Measurements from ENCODE around the gene CSF2RB. TPM values are rescaled to one million over a fixed set of nuclear protein-coding genes. Genes with fewer than 3 reads are reported as not detected.

The CSF2RB gene
- polyA plus RNA-seq, 6 donors from 2014 or later = 3.5 to 9.1 (median 6.7) TPM; not detected in 1

DNA sequence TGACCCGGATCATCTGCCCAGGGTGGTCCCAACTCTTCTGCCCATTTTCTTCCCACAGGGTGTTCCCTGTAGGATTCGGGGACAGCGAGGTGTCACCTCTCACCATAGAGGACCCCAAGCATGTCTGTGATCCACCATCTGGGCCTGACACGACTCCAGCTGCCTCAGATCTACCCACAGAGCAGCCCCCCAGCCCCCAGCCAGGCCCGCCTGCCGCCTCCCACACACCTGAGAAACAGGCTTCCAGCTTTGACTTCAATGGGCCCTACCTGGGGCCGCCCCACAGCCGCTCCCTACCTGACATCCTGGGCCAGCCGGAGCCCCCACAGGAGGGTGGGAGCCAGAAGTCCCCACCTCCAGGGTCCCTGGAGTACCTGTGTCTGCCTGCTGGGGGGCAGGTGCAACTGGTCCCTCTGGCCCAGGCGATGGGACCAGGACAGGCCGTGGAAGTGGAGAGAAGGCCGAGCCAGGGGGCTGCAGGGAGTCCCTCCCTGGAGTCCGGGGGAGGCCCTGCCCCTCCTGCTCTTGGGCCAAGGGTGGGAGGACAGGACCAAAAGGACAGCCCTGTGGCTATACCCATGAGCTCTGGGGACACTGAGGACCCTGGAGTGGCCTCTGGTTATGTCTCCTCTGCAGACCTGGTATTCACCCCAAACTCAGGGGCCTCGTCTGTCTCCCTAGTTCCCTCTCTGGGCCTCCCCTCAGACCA, 24.0 kb downstream of the CSF2RB start:
- H3K4me3 Mint-ChIP-seq = no peak overlapping the region
- peak overlapping the region in 1 of 6 donors; percentile 18 for H3K27ac Mint-ChIP-seq
- H3K9me3 Mint-ChIP-seq = no peaks in the 10 kb centered on the region
- DNase-seq (no peak), ATAC-seq (ENCODE audit: low read depth in 2 of 2) (no peak)
- H3K36me3 Mint-ChIP-seq = peaks cover 5 to 21% of the 10 kb centered on the region in 2 donors
- peaks cover 0 to 6% (median 0%) of the 10 kb centered on the region in 3 donors for H3K27me3 Mint-ChIP-seq
- H3K4me1 Mint-ChIP-seq = peaks cover 7 to 18% (median 10%) of the 10 kb centered on the region in 3 donors

DNA sequence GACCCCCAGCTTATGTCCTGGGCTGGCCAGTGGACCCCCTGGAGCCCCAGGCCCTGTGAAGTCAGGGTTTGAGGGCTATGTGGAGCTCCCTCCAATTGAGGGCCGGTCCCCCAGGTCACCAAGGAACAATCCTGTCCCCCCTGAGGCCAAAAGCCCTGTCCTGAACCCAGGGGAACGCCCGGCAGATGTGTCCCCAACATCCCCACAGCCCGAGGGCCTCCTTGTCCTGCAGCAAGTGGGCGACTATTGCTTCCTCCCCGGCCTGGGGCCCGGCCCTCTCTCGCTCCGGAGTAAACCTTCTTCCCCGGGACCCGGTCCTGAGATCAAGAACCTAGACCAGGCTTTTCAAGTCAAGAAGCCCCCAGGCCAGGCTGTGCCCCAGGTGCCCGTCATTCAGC, 24.6 kb downstream of the CSF2RB start:
- peaks cover 0 to 16% of the 10 kb centered on the region in 2 donors for H3K36me3 Mint-ChIP-seq
- peaks cover 0 to 6% (median 0%) of the 10 kb centered on the region in 3 donors for H3K27me3 Mint-ChIP-seq
- H3K9me3 Mint-ChIP-seq = no peaks in the 10 kb centered on the region
- H3K4me3 Mint-ChIP-seq = no peak overlapping the region
- H3K27ac Mint-ChIP-seq = peak overlapping the region in 1 of 6 donors; percentile 18
- ATAC-seq (ENCODE audit: low read depth in 2 of 2) (no peak), DNase-seq (no peak)
- H3K4me1 Mint-ChIP-seq = peaks cover 7 to 18% (median 10%) of the 10 kb centered on the region in 3 donors

DNA sequence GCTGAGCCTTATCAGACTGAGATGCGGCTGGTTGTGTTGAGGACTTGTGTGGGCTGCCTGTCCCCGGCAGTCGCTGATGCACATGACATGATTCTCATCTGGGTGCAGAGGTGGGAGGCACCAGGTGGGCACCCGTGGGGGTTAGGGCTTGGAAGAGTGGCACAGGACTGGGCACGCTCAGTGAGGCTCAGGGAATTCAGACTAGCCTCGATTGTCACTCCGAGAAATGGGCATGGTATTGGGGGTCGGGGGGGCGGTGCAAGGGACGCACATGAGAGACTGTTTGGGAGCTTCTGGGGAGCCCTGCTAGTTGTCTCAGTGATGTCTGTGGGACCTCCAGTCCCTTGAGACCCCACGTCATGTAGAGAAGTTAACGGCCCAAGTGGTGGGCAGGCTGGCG, 25.5 kb downstream of the CSF2RB start:
- Mint-ChIP-seq H3K36me3 (peaks cover 0 to 11% of the 10 kb centered on the region in 2 donors), H3K27ac (peak overlapping the region in 1 of 6 donors; percentile 38), H3K27me3 (peaks cover 0 to 6% (median 0%) of the 10 kb centered on the region in 3 donors), H3K9me3 (no peaks in the 10 kb centered on the region), H3K4me1 (peaks cover 7 to 18% (median 10%) of the 10 kb centered on the region in 3 donors), H3K4me3 (no peak overlapping the region)
- ATAC-seq (ENCODE audit: low read depth in 2 of 2) = no peak
- no peak for DNase-seq

DNA sequence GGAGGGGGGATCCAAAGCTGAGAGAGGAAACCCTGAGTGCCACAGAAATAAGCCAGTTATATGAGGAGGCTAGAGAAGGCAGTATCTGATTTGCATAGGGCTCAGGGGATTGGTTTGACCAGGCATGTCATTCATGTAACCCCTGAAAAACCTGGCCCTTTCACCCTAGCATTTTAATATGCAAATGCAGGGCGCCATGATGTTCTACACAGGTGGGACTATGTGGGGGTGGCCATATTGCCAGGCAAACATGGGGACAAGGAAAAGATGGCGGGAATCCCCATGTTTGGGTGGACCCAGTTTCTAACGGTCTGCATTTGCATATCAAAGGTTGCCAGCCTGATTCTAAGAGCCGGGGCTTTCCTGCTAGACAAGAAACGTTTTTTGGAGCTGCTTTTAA, 27.2 kb downstream of the CSF2RB start:
- Mint-ChIP-seq H3K4me3 (peak overlapping the region in 2 of 8 donors; percentile 41 to 54), H3K27ac (peak overlapping the region in 3 of 6 donors; percentile 60 to 81 (median 62)), H3K9me3 (peaks cover 0 to 2% (median 0%) of the 10 kb centered on the region in 7 donors), H3K36me3 (no peaks in the 10 kb centered on the region), H3K27me3 (peaks cover 0 to 19% (median 15%) of the 10 kb centered on the region in 3 donors), H3K4me1 (peaks cover 7 to 18% (median 10%) of the 10 kb centered on the region in 3 donors)
- DNase-seq = no peak
- peak; percentile 66 to 88 for ATAC-seq (ENCODE audit: low read depth in 2 of 2)

DNA sequence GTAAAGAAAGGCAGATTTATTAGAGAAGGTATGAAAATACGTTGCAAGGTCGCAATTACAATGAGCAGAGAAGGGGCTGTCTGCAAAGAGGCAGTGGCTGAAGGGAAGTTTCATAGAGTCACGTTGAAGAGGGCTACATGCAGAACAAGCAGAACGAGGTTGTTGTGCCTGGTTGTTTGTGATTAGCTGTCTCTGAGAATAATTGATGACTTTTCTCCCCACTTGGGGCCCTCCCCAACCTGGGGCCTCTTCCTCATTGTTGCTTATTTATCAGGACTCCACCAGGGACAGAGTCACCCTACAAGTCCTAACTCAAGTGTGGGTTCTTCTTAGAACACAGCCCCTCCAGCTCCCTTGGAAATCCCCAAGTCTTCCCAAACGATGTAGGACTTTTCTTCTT, 29.1 kb downstream of the CSF2RB start:
- DNase-seq (no peak), ATAC-seq (ENCODE audit: low read depth in 2 of 2) (no peak)
- Mint-ChIP-seq H3K27ac (no peak overlapping the region), H3K4me1 (peaks cover 4 to 8% (median 7%) of the 10 kb centered on the region in 3 donors), H3K9me3 (peaks cover 0 to 2% (median 0%) of the 10 kb centered on the region in 7 donors), H3K27me3 (peaks cover 0 to 19% (median 15%) of the 10 kb centered on the region in 3 donors), H3K36me3 (no peaks in the 10 kb centered on the region), H3K4me3 (no peak overlapping the region)

DNA sequence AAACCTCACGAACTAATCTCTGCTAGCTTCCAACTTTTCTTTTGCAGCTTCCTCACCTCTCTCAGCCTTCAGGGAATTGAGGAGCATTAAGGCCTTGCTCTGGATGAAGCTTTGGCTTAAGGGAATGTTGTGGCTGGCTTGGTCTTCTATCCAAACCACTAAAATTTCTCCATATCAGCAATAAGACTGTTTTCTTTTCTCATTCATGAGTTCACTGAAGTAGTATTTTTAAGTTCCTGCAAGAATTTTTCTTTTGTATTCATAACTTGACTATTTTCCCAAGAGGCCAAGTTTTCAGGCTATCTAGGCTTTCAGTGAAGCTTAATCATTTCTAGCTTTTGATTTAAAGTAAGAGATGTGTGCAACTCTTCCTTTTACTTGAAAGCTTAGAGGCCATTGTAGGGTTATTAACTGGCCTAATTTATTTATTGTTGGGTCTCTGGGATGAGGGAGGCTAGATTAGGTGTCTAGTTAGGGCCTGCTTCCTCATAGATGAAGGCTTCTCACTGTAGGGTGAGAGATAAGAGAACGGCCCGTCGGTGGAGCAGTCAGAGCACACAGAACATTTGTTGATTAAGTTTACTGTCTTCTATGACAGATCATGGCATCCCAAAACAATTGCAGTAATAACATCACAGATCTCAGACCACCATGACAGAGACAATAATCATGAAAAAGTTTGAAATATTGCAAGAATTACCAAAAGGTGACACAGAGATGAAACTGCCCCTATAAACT, 33.2 kb downstream of the CSF2RB start:
- Mint-ChIP-seq H3K27ac (no peak overlapping the region), H3K27me3 (peaks cover 0 to 31% (median 30%) of the 10 kb centered on the region in 3 donors), H3K36me3 (no peaks in the 10 kb centered on the region), H3K9me3 (peaks cover 0 to 2% (median 0%) of the 10 kb centered on the region in 7 donors), H3K4me1 (peaks cover 0 to 6% (median 0%) of the 10 kb centered on the region in 3 donors), H3K4me3 (no peak overlapping the region)
- ATAC-seq (ENCODE audit: low read depth in 2 of 2) = no peak
- DNase-seq = no peak

DNA sequence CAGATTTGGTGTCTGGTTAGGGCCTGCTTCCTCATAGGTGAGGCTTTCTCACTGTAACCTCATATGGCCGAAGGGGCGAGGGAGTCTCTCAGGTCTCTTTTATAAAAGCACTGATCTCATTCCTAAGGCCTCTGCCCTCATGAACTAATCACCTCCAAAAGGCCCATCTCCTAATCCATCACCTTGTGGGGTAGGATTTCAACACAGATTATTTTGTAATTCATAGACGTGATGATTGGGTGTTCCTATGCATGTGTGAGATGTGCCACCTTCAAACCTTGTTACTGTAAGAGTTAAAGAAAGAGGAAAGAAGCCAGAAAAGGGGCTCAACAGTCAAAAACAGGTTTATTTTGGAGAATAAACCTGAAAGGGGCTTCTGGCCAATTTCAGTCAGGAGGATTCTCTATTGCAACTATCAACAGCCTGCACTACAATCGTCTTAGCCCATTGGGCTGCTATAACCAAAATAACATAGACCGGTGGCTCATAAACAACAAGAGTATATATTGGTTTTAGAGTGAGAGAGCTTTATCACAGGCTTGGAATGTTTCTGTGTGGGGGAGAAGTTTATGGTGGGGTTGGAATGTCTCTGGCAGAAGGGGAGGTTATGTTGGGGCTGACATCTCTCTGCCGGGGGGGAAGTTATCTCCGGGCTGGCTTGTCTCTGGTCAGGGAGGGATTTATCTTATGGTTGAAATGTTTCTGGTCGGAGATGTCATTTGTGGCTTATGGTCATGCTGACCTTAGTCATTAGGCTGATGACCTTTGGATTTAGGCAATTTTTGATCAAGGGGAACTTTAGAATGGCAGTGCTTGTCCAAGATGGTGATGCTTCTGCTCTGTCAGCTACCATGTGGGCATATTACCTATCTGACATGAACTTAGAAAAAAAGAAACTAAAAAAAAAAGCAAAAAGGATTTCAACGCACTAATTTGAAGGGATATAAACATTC, 35.1 kb downstream of the CSF2RB start:
- H3K27me3 Mint-ChIP-seq = peaks cover 0 to 42% (median 39%) of the 10 kb centered on the region in 3 donors
- peaks cover 0 to 7% (median 0%) of the 10 kb centered on the region in 3 donors for H3K4me1 Mint-ChIP-seq
- no peak for DNase-seq
- peaks cover 0 to 2% (median 0%) of the 10 kb centered on the region in 7 donors for H3K9me3 Mint-ChIP-seq
- ATAC-seq (ENCODE audit: low read depth in 2 of 2) = no peak
- no peaks in the 10 kb centered on the region for H3K36me3 Mint-ChIP-seq
- peak overlapping the region in 1 of 6 donors; percentile 27 for H3K27ac Mint-ChIP-seq
- H3K4me3 Mint-ChIP-seq = no peak overlapping the region

DNA sequence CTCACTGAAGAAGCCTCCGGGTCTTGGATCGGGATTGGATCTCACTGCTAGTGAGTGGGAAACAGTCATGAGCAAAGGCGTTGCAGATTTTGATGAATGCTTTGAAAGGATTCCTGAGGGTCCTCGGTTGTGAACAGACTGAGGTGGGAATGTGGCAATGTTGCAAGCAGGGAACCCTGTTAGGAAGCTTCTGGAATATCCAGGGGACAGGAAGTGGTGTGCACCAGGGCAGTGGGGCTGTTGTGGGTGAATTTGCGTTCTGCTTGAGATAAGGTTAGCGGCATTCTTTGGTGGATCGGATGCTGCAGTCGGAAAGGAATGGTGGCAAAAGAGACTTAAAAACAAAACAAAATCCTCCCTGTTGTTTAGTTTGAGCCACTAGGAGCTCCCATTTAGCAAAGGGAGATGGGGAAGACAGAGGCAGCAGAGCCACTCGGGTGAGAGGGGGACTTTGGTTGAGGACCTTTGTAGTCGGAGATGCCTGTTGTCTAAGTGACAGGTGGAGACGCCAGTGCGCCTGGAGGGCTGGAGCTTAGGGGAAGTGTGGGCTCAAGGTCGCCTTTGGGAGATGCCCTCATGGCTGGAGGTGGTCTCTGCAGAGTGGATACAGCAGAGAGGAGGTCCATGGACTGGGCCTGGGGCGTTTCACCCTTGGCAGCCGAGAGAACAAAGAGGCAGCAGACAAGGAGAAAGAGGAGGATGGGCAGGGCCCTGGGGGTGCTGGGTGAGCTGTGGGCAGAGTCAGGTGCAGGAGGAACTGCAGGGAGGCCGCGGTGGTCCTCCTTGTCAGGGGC, 37.6 kb downstream of the CSF2RB start:
- H3K27me3 Mint-ChIP-seq = peaks cover 4 to 52% (median 42%) of the 10 kb centered on the region in 3 donors
- H3K27ac Mint-ChIP-seq = no peak overlapping the region
- peaks cover 0 to 5% of the 10 kb centered on the region in 2 donors for H3K36me3 Mint-ChIP-seq
- H3K4me1 Mint-ChIP-seq = peaks cover 0 to 7% (median 4%) of the 10 kb centered on the region in 3 donors
- DNase-seq (no peak), ATAC-seq (ENCODE audit: low read depth in 2 of 2) (no peak)
- H3K9me3 Mint-ChIP-seq = peaks cover 0 to 4% (median 0%) of the 10 kb centered on the region in 7 donors
- H3K4me3 Mint-ChIP-seq = no peak overlapping the region

DNA sequence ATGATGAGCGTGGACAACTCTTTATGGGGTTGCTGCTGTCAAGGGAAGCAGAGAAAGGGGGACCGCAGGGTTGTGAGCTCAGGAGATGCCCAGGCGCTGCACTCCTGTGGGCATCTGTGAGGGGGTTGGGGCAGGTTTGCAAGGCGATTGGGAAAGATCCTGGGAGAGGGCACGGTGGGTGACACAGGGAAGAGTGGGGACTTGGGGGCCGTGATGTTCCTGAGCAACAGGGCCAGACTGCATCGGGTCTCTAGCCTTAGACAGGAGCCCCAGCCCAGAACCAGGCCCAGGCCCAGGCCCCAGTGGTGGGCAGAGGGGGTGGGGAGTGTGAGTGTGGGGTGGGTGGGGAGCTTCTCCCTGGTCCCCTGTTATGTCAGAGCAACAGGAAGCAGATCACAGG, 38.3 kb downstream of the CSF2RB start:
- Mint-ChIP-seq H3K4me3 (peak overlapping the region in 1 of 8 donors; percentile 35), H3K27ac (no peak overlapping the region), H3K36me3 (peaks cover 4 to 10% of the 10 kb centered on the region in 2 donors), H3K27me3 (peaks cover 4 to 55% (median 43%) of the 10 kb centered on the region in 3 donors), H3K4me1 (peaks cover 0 to 7% (median 4%) of the 10 kb centered on the region in 3 donors), H3K9me3 (peaks cover 1 to 7% (median 3%) of the 10 kb centered on the region in 7 donors)
- no peak for ATAC-seq (ENCODE audit: low read depth in 2 of 2)
- DNase-seq = no peak

DNA sequence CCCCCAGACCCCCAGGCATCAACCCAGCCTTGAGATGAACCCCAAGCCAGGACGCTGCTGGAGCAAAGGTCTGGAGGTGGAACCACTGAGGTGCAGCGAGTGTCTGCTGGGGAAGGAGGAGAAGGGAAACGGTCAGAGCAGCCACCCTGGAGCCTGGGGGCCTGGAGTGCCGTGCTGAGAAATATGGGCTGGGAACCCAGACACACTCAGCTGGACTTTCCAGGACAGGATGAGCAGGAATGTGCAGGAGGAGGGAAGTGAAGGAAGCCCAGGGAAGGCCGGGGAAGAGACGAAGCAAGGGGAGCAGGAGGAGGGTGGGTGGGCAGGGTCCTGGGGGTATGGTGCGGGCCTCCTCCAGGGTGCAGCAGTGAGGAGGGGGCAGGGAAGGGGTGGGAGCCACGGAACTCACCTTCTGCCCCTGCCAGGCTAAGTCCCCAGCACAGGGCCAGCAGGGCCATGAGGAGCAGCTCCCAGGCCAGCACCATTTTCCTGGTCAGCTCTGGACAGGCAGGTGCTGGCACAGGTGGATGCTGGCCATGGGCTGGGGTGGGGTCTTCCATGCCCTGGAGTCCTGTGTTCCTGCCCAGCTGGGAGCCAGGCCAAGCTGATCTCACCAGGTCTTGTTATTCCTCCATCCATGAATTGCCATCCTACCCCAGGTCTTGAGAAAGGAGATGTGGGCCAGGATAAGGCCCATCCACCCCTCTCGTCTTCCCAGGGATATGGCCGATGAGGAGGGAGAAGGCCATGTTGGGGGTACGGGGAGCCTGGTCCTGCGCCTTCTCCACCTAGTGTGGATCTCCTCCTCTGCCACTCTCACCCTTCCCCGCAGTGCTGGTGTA, 40.0 kb downstream of the CSF2RB start:
- Mint-ChIP-seq H3K4me3 (peak overlapping the region in 1 of 8 donors; percentile 42), H3K36me3 (peaks cover 7 to 16% of the 10 kb centered on the region in 2 donors), H3K27ac (no peak overlapping the region), H3K9me3 (peaks cover 2 to 14% (median 5%) of the 10 kb centered on the region in 7 donors), H3K4me1 (peaks cover 0 to 7% (median 4%) of the 10 kb centered on the region in 3 donors), H3K27me3 (peaks cover 4 to 61% (median 48%) of the 10 kb centered on the region in 3 donors)
- DNase-seq = no peak
- no peak for ATAC-seq (ENCODE audit: low read depth in 2 of 2)

DNA sequence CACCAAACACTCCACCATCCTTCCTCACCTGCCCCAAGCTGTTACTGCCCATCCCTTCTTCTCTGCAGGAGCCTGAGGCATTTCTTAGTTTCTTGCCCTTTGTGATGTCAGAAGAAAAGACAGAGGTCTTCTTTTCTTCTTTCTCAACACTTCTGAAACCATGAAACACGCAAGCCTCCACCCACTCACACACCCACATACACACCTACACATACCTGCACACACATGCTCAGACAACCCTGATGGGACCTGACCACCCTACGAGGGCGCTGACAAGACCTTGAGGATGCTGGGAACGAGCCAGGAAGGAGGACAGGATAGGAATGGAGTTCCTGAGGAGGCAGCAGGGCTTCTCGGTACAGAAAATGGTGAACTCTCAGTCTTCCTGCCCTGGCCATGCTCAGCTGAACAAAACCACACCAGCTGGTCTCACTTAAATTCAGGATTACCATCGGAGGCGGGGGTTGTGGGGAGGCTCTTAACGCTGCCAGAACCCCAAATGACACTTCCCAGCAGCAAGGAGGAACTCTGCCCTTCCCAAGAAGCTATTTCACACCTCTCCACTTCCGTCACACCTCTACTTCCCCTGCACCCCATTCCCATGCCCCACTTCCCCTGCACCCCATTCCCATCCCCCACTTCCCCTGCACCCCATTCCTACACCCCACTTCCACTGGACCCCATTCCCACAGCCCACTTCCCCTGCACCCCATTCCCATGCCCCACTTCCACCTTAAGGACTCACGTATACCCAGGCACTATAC, 41.0 kb downstream of the CSF2RB start:
- Mint-ChIP-seq H3K36me3 (peaks cover 7 to 16% of the 10 kb centered on the region in 2 donors), H3K27me3 (peaks cover 4 to 71% (median 53%) of the 10 kb centered on the region in 3 donors), H3K9me3 (peaks cover 4 to 18% (median 6%) of the 10 kb centered on the region in 7 donors), H3K27ac (no peak overlapping the region), H3K4me1 (peaks cover 0 to 7% (median 4%) of the 10 kb centered on the region in 3 donors), H3K4me3 (peak overlapping the region in 1 of 8 donors; percentile 66)
- DNase-seq (no peak), ATAC-seq (ENCODE audit: low read depth in 2 of 2) (no peak)

All from naive B cell (primary cell).